Skin epidermis (tissue), 12 donors: Measurements from ENCODE around the gene CRABP1.

Experiments
- H3K27ac ChIP-seq, 21 experiments: fragments of 200-600 bp; sonication (generic) in 11 of 21; one replicate each; pipeline ENCODE4 v1.5.0; 2020; ENCODE audit warnings: mild to moderate bottlenecking in 3 of 21, inconsistent platforms in 2 of 21, moderate library complexity in 2 of 21
- H3K4me3 ChIP-seq, 7 experiments: fragments of 200-600 bp; sonication (generic) in 2 of 7; one replicate each; pipeline ENCODE4 v1.5.0; 2020; ENCODE audit warnings: inconsistent platforms in 2 of 7, mild to moderate bottlenecking in 2 of 7, moderate library complexity in 1 of 7

CRABP1 gene

GRCh38 chr15:78340231-78341056 lies at the start of gene CRABP1:
Gene CRABP1 (plus strand): TSS chr15:78340353. CDS start chr15:78340429, 76 bp downstream.
- Histone ChIP-seq H3K4me3 (peak within 1 kb of the TSS in 3 of 7 experiments; percentile 18 to 39 (median 35)), H3K27ac (no peak within 1 kb of the TSS)

- Histone ChIP-seq H3K27ac (no peak overlapping the region), H3K4me3 (no peak overlapping the region)
Observed at GRCh38 chr15:78291052-78291451, 49.1 kb upstream of the CRABP1 start.

GRCh38 chr15:78291698-78292097 lies 48.5 kb upstream of the CRABP1 start:
- H3K4me3 ChIP-seq = no peak overlapping the region
- no peak overlapping the region for H3K27ac ChIP-seq

- H3K4me3 ChIP-seq = no peak overlapping the region
- no peak overlapping the region for H3K27ac ChIP-seq
Observed at GRCh38 chr15:78292219-78292618, 47.9 kb upstream of the CRABP1 start.

DNA sequence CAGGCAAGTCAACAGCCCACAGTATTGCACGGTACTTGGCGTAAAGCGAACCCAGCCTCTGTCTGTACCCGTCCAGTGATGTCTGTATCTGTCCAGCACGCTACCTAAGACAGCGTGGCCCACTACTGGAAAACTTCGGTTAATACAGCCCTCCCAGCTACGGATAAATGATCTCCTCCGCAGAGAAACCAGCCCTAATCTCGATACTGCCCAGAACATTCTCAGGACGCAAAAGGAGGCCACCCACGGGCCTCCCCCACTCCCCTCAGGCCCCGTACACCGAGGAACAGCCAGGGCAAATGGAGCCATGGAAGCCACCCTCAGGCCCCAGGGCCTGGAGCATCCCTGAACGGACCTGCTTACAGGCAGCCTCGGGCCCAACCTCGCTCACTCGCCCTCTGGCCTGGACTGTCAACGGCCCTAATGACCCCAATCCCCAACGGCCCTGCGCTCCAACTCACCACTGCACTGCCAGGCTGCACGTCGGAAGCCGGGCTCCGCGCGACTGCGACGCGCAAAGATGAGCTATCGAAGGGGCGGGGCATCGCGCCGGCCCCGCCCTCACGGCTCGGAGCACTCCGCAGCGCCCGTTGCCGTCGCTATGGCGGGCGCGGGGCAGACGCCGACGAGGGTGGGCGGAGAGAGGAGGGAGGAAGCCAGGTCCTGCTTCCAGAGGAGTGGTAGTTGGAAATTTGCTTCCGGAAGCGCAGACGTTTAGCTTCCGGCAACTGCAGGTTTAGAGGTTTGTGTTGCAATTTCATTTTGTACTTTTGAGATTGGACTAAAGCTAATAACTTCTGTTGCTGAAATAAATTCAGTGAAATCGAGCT lies 40.8 kb upstream of the CRABP1 start, which contains the start of gene SKIC8:
TSS of gene SKIC8 (minus strand) at position 509 of the 830 bp plus-strand sequence. CDS start 3,923 bp downstream, outside the sequence.
- H3K27ac ChIP-seq = peak within 1 kb of the TSS in 20 of 21 experiments; percentile 20 to 93 (median 84)

GRCh38 chr15:78301326-78301725 lies 38.8 kb upstream of the CRABP1 start:
- Histone ChIP-seq H3K27ac (peak overlapping the region in 2 of 21 experiments; percentile 14 to 44), H3K4me3 (no peak overlapping the region)

More for the DNA sequence above, 40.8 kb upstream of the CRABP1 start, which contains the start of gene SKIC8:
- H3K4me3 ChIP-seq = peak within 1 kb of the TSS; percentile 74 to 98 (median 89)

DNA sequence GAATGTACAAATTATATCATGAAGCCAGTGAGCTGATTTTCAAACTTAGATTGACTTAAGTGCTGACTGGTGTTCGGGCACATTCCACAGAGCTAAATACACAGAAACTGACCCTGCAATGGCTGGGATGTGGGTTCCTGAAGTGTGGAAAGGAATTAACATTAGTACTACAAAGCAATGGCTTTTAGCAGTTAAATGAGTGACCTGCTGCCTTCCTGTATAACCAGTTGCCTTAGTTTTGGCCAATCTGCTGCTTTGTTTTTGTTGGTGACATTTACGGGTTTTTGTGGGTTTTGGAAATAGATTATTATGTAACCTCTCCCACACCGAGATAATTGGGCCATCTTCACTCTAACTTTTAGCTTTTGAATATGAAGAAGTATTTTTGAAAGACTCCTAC lies 38.3 kb upstream of the CRABP1 start:
- Histone ChIP-seq H3K4me3 (no peak overlapping the region), H3K27ac (peak overlapping the region in 1 of 21 experiments; percentile 44)

GRCh38 chr15:78302579-78303312 lies 37.4 kb upstream of the CRABP1 start:
- Histone ChIP-seq H3K4me3 (no peak overlapping the region), H3K27ac (peak overlapping the region in 1 of 21 experiments; percentile 5)

DNA sequence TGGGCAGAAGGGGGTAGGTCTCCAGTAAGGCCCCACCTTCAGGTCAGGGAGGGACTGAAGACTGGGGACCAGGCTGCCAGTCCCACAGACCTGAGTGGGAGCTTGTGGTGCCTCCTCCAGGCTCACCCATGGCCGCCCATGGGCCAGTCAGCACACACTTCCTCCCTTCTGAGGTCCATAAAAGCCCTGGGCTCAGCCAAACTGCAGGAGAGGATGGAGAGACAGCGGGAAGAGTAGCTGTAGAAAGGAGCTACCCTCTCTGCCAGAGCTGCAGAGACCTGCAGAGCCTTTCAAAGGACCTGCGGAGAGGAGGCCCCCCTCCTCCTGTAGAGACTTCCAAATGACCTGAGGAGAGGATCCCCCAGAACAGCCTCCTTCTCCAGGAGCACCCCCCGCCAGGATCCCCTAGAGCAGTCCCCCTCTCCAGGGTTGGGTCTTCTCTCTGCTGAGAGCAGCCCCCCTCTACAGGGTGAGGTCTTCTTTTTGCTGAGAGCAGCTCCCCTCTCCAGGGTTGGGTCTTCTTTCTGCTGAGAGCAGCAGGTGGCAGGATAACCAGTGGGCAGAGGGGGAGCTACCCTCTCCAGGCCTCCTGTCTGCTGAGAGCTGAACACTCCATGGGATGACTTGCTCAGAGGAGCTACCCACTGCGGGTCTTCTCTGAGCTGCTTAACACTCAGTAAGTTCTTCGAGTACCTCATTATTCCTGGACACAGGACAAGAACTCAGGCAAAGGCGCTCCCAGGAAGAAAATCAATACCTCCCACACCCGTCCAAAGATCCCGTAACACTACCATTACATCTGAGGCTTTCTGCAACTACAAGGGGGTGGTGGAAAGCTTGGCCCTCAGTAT lies 35.7 kb upstream of the CRABP1 start:
- Histone ChIP-seq H3K27ac (no peak overlapping the region), H3K4me3 (no peak overlapping the region)

DNA sequence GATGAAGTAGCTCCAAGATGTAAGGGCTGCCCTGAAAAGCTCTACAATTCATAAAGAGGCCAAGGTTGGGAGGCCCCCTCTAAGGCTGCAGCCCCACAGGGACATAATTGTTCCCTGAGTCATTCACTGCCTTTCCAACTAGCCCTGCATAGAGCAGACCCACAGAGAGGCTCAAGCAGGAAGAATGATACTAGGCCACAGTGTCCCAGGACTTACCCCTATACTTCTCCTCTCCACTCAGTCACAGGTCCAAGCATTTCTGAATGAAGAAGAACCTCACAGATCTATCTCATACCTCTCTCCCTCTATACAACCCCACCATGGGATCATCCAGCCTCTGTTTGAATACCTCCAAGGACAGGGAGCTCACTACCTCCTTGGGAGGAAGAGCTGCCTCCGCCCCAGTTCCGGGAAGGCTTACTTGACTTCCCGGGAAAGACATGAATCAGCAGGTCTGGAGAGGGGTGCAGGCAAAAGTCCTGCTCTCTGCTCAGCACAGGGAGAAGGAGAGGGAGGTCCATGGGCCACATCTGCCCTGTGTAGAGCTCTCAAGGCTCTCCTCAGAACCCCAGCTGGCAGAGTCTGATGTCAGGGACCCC lies 33.9 kb upstream of the CRABP1 start:
- Histone ChIP-seq H3K27ac (peak overlapping the region in 4 of 21 experiments; percentile 5 to 62 (median 45)), H3K4me3 (no peak overlapping the region)

GRCh38 chr15:78307976-78308375 lies 32.2 kb upstream of the CRABP1 start:
- Histone ChIP-seq H3K4me3 (no peak overlapping the region), H3K27ac (no peak overlapping the region)

DNA sequence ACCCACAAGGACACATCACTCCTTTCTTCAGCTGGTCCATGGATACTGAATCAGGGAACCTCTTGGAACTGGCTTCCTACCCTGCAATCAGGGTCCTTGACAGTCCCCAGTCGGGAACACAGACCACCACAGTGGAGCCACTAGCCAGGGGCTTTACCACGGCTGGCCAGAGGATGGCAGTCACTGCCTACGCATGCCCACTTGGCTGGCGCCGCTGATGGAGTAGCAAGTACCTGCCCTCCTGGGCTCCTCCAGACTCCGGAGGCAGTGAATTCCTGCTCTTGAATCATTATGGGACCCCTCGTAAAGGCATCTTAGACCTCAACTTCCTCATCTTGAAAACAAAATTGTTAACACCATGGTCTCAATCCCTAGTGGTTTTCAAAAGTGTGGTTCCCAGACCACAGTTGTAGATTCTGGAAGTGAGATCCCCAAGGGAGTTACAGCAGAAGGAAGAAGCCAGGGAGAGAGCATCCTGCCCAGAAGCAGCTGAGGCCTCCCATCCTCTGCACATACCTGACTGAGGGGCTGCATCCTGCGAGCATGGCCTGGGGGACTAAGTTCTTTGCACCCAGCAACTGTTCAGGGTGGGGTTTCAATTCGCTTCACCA lies 31.6 kb upstream of the CRABP1 start:
- H3K4me3 ChIP-seq = no peak overlapping the region

GRCh38 chr15:78311292-78311691 lies 28.9 kb upstream of the CRABP1 start:
- H3K27ac ChIP-seq = no peak overlapping the region

More for the DNA sequence above, 31.6 kb upstream of the CRABP1 start:
- no peak overlapping the region for H3K27ac ChIP-seq

DNA sequence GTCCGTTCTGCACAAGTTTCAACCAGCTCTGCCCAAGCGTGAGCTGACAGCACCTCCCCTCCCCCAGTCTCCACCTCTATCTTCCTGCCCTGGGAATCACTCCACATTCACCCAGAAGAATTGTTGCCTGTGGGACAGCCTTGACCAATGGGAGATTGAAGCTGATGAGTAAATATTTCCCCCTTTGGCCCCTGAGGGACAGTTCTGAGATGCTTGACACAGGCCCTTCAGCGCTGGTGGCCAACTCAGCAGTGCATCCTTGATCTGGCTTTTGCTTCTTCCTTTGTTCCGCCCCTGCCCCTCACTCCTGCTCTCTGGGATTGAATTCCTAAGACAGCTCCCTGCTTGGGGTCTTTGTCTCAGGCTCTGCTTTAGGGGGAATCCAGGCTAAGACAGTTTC lies 27.6 kb upstream of the CRABP1 start:
- H3K4me3 ChIP-seq = no peak overlapping the region
- no peak overlapping the region for H3K27ac ChIP-seq

More at GRCh38 chr15:78311292-78311691, 28.9 kb upstream of the CRABP1 start:
- no peak overlapping the region for H3K4me3 ChIP-seq

DNA sequence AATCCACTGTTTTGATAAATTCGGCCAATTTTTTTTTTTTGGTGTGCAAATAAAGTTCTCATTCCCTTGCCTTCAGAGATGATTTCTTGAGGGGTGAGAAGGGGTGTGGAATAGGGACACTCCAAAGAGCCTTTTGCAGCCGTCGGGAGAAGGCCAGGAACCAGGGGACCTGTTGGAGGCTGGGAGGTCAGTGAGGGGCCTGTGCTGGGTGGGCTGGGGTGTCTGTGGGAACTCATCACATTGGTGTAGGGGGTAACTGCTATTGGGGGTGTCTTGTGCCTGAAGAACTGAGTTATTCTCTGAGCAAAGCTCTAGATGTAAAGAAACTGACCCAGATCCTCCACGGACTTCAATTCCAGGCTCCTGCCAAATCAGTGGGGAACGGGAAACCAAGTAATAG lies 27.2 kb upstream of the CRABP1 start:
- Histone ChIP-seq H3K4me3 (no peak overlapping the region), H3K27ac (no peak overlapping the region)

GRCh38 chr15:78313383-78313782 lies 26.8 kb upstream of the CRABP1 start:
- Histone ChIP-seq H3K4me3 (no peak overlapping the region), H3K27ac (no peak overlapping the region)

DNA sequence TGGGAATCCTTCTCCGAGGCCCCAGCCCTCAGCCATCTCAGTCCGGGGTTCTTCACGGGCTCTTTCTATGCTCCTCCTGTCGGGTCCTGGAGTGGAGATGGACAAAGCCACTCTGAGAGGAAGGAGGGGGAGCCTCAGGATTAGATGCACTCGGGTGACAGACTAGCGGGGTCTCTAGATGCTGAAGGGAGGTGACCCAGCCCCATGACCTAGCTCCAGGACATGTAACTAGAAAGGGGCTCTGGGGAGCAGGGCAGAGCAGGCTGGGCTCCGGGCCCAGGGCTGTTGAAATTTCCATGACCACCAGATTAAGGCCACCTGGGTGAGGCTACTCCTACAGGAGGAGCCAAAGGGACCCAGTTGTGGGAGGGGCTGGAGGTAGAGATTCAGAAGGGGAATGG lies 26.0 kb upstream of the CRABP1 start:
- Histone ChIP-seq H3K27ac (no peak overlapping the region), H3K4me3 (no peak overlapping the region)

GRCh38 chr15:78315686-78316282 lies 24.4 kb upstream of the CRABP1 start:
- Histone ChIP-seq H3K27ac (no peak overlapping the region), H3K4me3 (no peak overlapping the region)
